ENCODE data around the gene IFNA17.
"Not testable (repeated sequence)": the region's sequence is repeated elsewhere in the genome, so short reads cannot be mapped to it uniquely, and the experiment has no call there.

The IFNA17 gene

GRCh38 chr9:21187487-21187886, 40.5 kb downstream of the IFNA17 start, which contains the start of gene IFNA4:
Gene IFNA4, minus strand, starts transcription at chr9:21187587. Its CDS starts 56 bp downstream, at chr9:21187531.
- not testable (repeated sequence) for ATAC-seq (replicated peaks); H3K9me3 Mint-ChIP-seq; DNase-seq; H3K4me1 Mint-ChIP-seq (ENCODE audit: low read depth in 2 of 2); H3K27me3 Mint-ChIP-seq; H3K4me3 Mint-ChIP-seq; H3K36me3 Mint-ChIP-seq (ENCODE audit: insufficient read depth); H3K27ac Mint-ChIP-seq

GRCh38 chr9:21182810-21183736, 44.9 kb downstream of the IFNA17 start:
- H3K9me3 Mint-ChIP-seq; H3K36me3 Mint-ChIP-seq (ENCODE audit: insufficient read depth); H3K27me3 Mint-ChIP-seq; H3K4me3 Mint-ChIP-seq; H3K27ac Mint-ChIP-seq; H3K4me1 Mint-ChIP-seq (ENCODE audit: low read depth in 2 of 2): not testable (repeated sequence)
- ATAC-seq (replicated peaks) (peak; percentile 91), DNase-seq (peak in 2 of 3 experiments; percentile 17 to 35)
